Cardiac fibroblast (primary cell): ENCODE measurements around the gene KRT3.
"Not testable (repeated sequence)": the region's sequence is repeated elsewhere in the genome, so short reads cannot be mapped to it uniquely, and the experiment has no call there.

Source experiments
- DNase-seq, 2 donors: peaks; one replicate each; pipeline versions ENCODE4 v3.0.0 to v3.0.0-alpha.2; 2010; ENCODE audit warnings: low read depth in 2 of 2
- H3K4me3 ChIP-seq, 2 donors: replicated peaks in 1 of 2; 1 replicate in 1 of 2; 2 replicates in 1 of 2; pipeline ENCODE4 v1.5.1; 2011; ENCODE audit warnings: low read depth in 2 of 2, low read length in 2 of 2, mild to moderate bottlenecking in 2 of 2, moderate library complexity in 1 of 2
- CTCF ChIP-seq: IDR thresholded peaks from one replicate; pipeline ENCODE4 v1.5.1; 2011; ENCODE audit warnings: low read depth, mild to moderate bottlenecking, low read length, inconsistent platforms

The KRT3 gene

GRCh38 chr12:52797529-52797894, 1.6 kb upstream of the KRT3 start:
- H3K4me3 ChIP-seq, result no peak overlapping the region
- TF ChIP-seq CTCF, result no peak

GRCh38 chr12:52796839-52797528, 1.1 kb upstream of the KRT3 start:
- H3K4me3 ChIP-seq, result no peak overlapping the region
- TF ChIP-seq CTCF, result no peak
- DNase-seq, result no peak

More at GRCh38 chr12:52797529-52797894, 1.6 kb upstream of the KRT3 start:
- no peak for DNase-seq

- TF ChIP-seq CTCF, result no peak
- no peak overlapping the region for H3K4me3 ChIP-seq
- no peak for DNase-seq
These were observed 495 bp upstream of the KRT3 start for GRCh38 chr12:52796429-52796794.

GRCh38 chr12:52795332-52795674, 614 bp downstream of the KRT3 start:
- not testable (repeated sequence) for H3K4me3 ChIP-seq, DNase-seq

- no peak for DNase-seq
- no peak for TF ChIP-seq CTCF
- H3K4me3 ChIP-seq, result no peak overlapping the region
These were observed 1.2 kb downstream of the KRT3 start for GRCh38 chr12:52794479-52795331.

GRCh38 chr12:52792185-52793029, 3.5 kb downstream of the KRT3 start:
- no peak for TF ChIP-seq CTCF
- DNase-seq, result no peak
- no peak overlapping the region for H3K4me3 ChIP-seq
